Endometrial microvascular endothelial cells (primary cell): ENCODE data around the gene IRAK3. TPM values are rescaled to one million over a fixed set of nuclear protein-coding genes. Genes with fewer than 3 reads are reported as not detected.

ENCODE experiments used
- in situ Hi-C: cut with HindIII; loops from 2 replicates; pipeline ENCODE4 v1.10.0; 2017; ENCODE audit warnings: low sequenced_read_pairs, low pct_unique_long_range_greater_than_20kb; ENCODE audit errors: inconsistent ontology term
- total RNA-seq: library from RNA; depleted of rRNA; stranded (reverse); fragments of >200 nt; gene quantifications from one replicate; pipeline ENCODE4 v1.2.3, GENCODE V29; 2015; ENCODE audit errors: inconsistent ontology term

IRAK3 gene, protein sequence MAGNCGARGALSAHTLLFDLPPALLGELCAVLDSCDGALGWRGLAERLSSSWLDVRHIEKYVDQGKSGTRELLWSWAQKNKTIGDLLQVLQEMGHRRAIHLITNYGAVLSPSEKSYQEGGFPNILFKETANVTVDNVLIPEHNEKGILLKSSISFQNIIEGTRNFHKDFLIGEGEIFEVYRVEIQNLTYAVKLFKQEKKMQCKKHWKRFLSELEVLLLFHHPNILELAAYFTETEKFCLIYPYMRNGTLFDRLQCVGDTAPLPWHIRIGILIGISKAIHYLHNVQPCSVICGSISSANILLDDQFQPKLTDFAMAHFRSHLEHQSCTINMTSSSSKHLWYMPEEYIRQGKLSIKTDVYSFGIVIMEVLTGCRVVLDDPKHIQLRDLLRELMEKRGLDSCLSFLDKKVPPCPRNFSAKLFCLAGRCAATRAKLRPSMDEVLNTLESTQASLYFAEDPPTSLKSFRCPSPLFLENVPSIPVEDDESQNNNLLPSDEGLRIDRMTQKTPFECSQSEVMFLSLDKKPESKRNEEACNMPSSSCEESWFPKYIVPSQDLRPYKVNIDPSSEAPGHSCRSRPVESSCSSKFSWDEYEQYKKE
- 7.7 TPM for total RNA-seq

DNA sequence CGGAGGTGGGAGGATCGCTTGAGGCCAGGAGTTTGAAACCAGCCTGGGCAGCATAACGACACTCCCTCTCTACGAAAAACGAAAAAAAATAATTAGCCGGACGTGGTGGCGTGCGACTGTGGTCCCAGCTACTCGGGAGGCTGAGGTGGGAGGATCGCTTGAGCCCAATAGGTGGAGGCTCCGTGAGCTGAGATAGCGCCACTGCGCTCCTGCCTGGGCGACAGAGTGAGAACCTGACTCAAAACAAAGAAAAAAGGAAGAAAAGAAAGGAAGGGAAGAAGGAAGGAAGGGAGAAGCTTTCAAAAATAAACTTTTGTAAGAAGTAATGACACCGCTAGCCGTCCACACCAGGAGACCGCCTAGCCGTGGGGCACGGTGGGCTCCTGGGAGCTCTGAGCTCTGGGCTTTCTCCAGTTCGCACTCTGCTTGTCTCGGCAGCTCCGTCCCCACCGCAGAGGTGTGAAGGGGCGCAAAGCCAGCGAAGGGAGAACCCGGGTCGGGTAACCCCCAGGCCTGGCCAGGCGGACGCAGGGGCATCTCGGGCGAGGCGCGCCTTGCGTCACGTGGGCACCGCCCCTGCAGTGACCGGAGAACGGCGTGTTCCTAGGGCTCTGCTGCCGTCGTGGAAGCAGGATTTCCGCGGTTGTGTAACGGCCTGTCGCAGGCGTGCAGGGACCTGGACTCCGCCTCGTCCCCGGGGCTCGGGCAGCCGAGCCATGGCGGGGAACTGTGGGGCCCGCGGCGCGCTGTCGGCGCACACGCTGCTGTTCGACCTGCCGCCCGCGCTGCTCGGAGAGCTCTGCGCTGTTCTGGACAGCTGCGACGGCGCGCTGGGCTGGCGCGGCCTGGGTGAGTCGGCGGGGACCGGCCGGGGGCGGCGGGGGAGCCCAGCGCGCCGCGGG, at the start of gene IRAK3:
IRAK3 (plus strand) TSS at position 631 of the 902 bp plus-strand sequence; CDS start at position 717, 86 bp downstream.
- in situ Hi-C loops = no loop called here

DNA sequence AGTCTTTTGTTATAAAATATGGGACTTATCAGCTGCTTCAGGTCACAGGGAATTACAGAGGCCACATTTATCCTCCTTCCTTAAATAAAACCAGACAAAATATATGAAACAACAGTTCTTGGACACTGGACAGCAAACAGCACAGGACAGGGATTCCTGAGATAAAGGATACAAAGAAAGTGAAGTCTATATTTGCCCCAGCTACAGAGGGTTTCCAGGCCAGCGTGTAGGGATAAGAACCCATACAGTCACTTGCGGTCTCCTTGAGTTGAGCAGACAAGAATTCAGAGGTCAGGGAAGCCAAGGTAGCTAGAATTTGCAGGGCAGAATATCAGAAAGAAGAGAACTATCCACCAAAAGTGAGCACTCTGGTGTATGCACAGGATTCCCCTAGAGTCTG, 49.7 kb upstream of the IRAK3 start:
- in situ Hi-C loops = no loop called here

DNA sequence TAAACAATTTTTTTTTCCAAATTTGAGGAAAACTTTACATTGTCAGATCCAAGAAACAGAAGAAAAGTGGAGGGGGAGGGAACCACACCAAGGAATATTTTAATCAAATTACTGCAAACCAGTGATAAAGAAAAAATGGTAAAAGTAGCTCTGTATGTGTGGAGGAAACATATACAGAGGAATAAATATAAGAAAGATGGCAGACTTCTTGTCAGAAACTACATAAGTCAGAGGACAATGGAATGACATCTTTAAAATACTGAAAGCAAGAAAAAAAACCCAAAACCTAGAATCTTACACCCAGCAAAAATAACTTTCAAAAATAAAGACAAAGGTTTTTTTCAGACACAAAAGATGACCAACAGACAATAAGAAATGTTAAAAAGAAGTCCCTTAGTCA, 48.3 kb upstream of the IRAK3 start:
- in situ Hi-C loops = no loop called here

DNA sequence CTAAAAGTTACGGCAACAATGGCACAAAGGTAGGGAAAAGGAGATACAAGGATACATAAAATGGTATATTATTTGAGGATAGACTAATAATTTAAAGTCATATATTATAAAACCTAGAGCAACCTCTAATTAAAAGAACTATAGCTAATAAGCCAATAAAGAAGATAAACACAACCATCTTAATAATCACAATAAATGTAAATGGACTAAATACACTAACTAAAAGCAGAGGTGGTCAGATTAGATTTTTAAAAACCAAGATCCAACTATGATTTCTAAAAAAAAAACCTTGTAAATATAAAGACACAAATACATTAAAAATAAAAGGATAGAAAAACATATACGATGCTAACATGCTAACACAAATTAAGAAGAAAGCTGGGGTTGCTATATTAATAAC, 47.7 kb upstream of the IRAK3 start:
- in situ Hi-C loops = no loop called here

DNA sequence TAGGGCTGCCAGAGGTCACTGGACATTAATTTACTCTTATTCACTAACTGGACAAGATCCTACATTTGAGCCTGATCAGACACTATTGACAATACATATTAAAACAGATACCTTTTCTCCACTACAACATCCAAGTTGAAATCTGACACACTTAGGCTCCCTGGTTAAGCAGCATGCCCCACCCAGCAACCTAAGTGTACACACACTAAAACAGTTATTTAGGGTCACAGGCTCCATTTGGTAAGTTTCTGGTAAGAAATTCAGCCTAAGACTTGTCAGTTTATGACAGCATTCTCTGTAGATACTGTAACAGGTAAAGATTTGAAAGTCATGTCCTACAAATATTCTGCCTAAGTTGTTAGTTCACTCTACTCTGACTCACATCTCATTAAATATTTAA, 46.2 kb upstream of the IRAK3 start:
- in situ Hi-C loops = no loop called here

DNA sequence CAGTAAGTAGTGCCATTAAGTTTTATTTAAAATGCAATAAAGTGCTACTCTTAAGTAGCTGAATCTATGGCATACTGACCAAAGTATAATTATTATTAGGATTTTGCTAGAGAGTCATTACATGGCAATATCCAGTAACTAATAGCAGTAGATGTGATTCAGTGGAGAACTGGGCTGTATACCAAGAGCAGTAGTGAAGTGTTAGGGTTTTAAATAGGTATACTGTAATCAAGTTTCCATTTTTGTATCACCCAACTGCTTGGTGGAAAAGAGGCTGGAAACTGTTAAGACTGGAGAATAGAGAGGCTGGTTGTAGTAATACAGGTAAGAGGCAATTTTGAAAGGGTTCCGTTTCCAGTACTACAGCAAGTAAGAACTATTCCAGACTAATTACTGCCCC, 45.1 kb upstream of the IRAK3 start:
- in situ Hi-C loops = no loop called here

DNA sequence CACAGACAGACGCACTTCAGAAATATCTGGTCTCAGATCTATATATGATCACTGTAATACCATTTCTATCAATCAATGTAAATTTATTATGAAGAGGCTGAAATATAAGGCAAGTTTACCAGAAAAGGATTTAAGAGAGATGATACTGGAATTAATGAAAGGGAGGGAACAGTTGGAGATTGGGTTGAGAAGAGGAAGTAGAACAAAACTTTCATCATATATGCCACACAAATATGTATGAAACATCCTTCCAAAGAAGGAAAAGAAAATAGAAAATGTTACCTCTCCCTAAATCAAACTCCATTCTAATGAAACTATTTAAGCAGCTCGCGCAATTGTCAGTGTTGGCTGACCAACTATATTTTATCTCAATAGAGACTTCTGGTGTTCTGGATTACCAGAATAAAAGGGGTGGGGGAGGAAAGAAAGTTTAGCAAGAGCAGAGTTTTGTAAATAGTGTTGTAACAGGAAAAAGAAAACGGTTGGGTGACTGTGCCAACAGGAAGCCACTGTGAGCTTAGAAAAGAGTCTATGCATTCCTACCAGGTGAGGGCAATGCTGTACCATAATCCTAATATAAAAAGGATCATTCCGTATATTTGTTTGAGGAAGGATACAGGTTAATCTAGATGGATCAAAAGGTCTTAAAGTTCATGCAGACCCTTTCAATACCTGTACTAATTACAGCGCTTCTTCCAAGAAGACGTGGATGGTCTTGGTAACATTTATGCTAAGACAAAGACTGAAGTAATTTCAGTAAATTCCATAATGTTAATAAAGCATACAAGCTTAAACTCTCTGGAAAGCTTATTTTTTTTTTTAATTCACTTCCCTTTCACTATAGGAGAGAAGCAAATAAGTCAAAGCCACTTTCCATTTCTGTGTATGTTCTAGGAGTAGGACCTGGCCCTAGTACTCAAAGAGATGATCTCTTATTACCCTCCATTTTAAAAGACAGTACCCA, 43.9 kb upstream of the IRAK3 start:
- in situ Hi-C loops = no loop called here

DNA sequence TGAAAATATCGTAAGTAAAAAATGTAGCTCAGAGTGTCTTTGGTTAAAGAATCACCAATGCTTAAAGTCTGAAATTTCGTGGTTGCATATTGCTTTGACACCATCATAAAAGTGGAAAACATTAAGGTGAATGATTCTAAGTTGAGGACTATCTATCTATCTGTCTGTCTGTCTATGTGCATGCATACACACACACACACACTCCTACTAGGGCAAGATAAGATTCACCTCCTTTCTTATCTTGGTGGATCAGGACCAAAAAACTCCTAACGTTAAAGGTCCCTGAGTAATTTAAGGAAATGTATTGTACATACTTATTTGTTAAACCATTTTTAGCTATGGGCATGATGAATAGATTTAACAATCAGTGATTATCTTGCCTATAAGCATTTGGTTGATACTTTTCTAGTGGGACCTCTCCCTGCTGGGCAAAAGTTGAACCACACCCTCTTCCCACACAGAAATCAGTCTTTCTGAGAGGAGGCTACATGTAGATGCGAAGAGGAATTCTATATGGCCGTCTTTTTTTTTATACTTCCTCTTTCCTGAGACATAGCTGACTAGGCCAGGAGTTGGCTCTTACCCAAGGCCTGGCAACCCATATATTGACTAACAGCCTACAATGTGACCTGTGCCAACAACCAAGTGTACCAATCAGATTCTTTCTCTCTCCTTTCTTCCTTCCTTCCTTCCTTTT, 39.2 kb upstream of the IRAK3 start:
- in situ Hi-C loops = no loop called here

DNA sequence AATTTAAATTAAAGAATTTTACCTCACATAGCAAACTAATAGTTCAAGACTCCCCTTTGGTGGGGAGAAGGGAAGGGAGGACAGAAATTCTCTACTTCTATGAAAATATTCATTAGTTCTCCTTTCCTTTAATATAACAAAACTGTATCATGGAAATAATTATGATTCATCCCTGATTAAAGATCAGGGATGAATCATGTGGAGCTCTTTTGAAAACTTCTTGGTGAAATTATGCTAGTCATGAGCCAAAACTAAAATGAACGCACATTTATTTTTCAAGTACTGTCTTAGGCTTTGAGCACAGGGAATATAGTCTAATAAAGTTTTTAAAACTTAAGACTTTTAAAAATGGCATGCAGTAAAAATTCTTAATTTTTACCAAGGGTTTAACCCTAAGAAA, 36.3 kb upstream of the IRAK3 start:
- in situ Hi-C loops = no loop called here

DNA sequence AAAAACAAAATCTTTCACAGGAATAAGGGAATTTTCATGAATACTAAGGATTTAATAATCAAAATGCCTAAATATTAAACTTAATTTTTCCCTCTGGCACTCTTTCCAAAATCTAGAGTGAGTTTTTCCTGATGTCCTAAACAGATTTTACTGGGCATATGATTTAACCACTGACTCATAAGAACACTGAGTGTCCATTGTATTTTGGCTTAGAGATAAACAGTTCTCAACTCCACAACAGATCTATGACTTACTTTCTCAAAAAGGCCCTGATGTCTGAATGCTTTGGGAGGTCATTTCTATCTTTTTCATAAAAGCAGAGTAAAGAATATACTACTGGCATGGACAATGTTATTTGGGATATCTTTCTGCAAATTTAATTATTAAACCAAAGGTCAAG, 34.2 kb upstream of the IRAK3 start:
- in situ Hi-C loops = no loop called here

DNA sequence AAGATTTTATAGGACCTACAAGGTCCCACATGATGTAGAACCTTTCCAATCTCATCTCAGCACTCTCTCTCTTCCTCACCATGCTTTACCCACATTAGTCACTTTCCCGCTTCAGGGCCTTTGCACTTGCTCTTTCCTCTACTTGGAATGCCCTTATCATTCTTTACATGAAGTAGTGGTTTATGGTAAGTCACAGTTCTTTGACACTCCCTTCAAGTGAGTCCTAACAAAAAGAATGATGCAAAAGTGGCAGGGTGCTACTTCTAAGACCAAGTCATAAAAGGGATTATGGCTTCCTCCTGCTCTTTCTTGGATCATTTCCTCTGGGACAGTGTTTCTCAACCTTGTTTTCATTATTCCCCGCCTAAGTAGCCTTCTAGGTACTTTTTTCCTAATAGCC, 32.4 kb upstream of the IRAK3 start:
- in situ Hi-C loops = no loop called here

DNA sequence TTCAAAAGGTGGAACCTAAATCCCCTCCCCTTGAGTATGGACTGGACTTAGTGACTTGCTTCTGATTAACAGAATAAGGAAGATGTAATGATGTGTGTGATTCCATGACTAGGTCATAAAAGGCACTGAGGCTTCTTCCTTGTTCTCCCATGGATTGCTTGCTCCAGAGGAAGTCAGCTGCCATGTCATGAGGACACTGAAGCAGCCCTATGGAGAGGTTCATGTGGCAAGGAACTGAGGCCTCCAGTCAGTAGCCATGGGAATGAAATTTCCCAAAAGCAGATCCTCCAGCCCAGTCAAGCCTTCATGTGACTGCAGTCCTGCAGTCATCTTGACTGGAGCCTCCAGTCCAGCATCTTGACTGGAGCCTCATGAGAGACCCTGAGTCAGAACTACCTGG, 29.9 kb upstream of the IRAK3 start:
- in situ Hi-C loops = no loop called here

DNA sequence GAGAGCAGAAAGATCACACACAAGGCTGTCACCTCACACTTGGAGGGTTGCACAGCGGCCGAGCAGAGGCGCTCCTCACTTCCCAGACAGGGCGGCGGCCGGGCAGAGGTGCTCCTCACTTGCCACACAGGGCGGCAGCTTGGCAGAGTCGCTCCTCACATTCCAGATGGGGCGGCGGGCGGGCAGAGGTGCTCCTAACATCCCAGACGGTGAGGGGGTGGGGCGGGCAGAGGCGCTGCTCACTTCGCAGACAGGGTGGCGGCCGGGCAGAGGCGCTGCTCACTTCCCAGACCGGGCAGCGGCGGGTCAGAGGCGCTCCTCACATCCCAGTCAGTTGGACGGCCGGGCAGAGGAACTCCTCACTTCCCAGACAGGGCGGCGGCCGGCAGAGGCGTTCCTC, 28.3 kb upstream of the IRAK3 start:
- in situ Hi-C loops = no loop called here

DNA sequence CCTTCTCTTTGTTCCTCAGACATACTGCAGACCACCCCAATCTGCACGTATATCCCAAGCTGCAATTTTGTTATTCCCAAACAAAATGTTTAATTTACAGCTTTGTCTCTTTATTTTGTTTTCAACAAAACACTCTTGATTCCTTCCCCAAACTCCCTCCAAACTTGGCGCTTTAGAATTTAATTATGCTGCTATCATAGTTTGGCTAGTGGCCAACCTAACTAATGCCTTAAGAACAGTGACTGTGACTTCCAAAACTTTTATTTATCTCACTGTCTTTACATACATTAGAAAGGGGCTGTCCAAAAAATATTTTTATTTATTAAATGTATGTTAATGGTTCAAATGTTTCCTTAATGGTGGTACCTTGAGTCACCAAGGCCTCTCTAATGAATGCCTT, 26.3 kb upstream of the IRAK3 start:
- in situ Hi-C loops = no loop called here

DNA sequence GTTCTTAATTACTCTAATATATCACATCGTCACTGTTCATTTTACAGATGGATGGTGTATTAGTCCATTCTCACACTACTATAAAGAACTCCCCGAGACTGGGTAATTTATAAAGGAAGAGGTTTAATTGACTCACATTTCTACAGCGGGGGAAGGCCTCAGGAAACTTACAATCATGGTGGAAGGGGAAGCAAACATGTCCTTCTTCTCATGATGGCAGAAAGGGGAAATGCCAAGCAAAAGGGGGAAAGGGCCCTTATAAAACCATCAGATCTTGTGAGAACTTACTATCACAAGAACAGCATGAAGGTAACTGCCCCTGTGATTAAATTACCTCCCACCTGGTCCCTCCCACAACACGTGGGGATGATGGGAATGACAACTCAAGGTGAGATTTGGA, 25.7 kb upstream of the IRAK3 start:
- in situ Hi-C loops = no loop called here

DNA sequence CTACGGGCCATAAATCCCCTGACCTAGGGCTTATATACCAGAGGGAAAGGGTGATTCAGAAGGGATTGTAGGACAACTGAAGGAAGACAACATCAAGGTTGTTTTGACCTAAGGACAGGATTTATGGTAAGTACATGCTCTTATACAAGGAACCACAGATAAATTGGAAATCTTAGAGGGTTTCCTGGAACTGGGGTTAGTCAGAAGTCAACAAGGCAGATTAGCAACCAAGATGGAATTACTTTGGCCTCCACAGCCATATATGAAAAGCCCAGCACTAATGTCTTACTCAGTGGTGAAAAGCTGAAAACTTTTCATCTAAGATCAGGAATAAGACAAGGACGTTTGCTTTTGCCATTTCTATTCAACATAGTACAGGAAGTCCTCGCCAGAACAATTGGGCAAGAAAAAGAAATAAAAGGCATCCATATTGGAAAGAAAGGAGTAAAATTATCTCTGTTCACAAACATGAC, 24.6 kb upstream of the IRAK3 start:
- in situ Hi-C loops = no loop called here

DNA sequence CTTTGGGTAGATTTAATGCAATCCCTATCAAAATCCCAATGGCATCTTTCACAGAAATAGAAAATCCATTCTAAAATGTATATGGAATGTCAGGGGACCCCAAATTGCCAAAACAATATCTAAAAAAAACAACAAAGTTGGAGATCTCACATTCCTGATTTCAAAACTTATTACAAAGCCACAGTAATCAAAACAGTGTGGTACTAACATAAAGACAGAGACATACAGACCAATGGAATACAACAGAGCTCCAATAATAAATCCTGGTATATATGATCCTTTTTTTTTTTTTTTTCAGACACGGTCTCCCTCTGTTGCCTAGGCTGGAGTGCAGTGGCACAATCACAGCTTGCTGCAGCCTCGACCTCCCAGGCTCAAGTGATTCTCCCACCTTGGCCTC, 23.9 kb upstream of the IRAK3 start:
- in situ Hi-C loops = no loop called here

DNA sequence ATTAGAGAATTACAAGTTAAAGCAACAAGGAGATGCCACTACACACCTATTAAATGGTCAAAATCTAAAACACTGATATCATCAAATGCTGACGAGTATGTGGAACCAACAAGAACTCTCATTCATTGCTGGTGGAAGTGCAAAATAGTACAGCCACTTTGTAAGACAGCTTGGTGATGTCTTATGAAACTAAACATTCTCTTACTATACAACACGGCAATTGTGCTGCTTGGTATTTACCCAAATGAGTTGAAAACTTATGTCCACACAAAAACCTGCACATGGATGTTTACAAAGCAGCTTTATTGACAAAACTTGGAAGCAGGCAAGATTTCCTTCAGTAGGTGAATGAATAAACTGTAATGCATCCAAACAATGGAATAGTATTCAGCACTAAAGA, 22.5 kb upstream of the IRAK3 start:
- in situ Hi-C loops = no loop called here
